ENCODE results near the gene ZNF594. TPM values are rescaled to one million over a fixed set of nuclear protein-coding genes. Genes with fewer than 3 reads are reported as not detected.

Gene ZNF594
- total and polyA plus RNA-seq, 2 of the 13 experiments (the other 11 are each of a cell fraction or from before 2014, with no cell fraction given): 2.9 to 9.6 TPM

DNA sequence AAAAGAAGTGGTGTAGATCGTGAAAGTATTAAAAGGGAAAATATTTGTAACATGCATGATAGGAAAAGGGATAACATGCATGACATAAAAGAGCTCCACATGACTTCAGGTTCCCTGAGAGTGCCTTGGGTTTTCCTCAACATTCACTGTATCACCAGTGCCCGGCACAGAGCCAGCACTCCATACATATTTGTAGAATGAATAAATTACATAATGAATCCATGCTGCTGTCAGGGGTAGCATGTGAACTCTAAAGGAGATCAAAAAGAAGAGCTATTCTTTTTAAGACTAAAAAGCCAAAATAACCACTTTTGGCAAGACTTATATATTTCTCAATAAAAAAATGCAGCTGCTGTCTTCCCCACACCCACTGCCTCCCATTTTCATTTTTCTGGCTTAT, 2.7 kb upstream of the ZNF594 start:
- no peak overlapping the region for H3K4me3 ChIP-seq (replicated peaks in 1 of 3; ENCODE audit: insufficient read depth in 1 of 3, low read depth in 2 of 3, low read length in 3 of 3)
- in situ Hi-C loops (cut with HindIII; ENCODE audit: extremely low pct_ligation_motif_present, low pct_unique_long_range_greater_than_20kb): no loop called here
- no peak for TF ChIP-seq ZNF724P (CRISPR knock-in tag; IDR thresholded peaks at IDR 0.05; ENCODE audit: borderline replicate concordance)
- TF ChIP-seq ZMAT3 (CRISPR knock-in tag; conservative IDR thresholded peaks at IDR 0.05): no peak
- no peak for TF ChIP-seq ZNF101 (CRISPR knock-in tag; IDR thresholded peaks at IDR 0.05; ENCODE audit: borderline replicate concordance, low read depth)
- TF ChIP-seq ZNF563 (CRISPR knock-in tag; IDR thresholded peaks at IDR 0.05): no peak
- no peak for TF ChIP-seq ZNF350 (CRISPR knock-in tag; IDR thresholded peaks at IDR 0.05; ENCODE audit: borderline replicate concordance, low read depth)
- no peak for TF ChIP-seq PCBP2 (optimal IDR thresholded peaks at IDR 0.05; ENCODE audit: low read depth, low read length, poor library complexity, severe bottlenecking)
- no peak for TF ChIP-seq ONECUT2 (CRISPR knock-in tag; IDR thresholded peaks at IDR 0.05)
- no peak for TF ChIP-seq RFX3 (CRISPR knock-in tag; IDR thresholded peaks at IDR 0.05)
- no peak for TF ChIP-seq BATF2 (CRISPR knock-in tag; IDR thresholded peaks at IDR 0.05)
- no peak overlapping the region for H3K9ac ChIP-seq (ENCODE audit: insufficient read depth, low read depth, low read length)
- 70% methylated on average over 2 of the region's 2 CpGs for WGBS (ENCODE audit: low lambda C conversion rate)
- intact Hi-C loops (cut with micrococcal nuclease; ENCODE audit: unreplicated experiment): no loop called here
- no peaks in the 10 kb centered on the region for H4K20me1 ChIP-seq (ENCODE audit: insufficient read depth, low read length)
- DNase-seq (ENCODE audit: low spot score) (no peak), ATAC-seq (no peak), FAIRE-seq (no peak)
- CTCF ChIA-PET (ENCODE audit: low intra/inter-chr PET ratio, low total read pairs): no interaction called here
- H3K27me3 ChIP-seq (ENCODE audit: control insufficient read depth in 1 of 2, insufficient read depth in 2 of 2, low read length in 2 of 2): no peaks in the 10 kb centered on the region
- BruUV-seq (replicated peaks): no TSS peak
- POLR2A ChIA-PET: no interaction called here
- no peak overlapping the region for H2AFZ ChIP-seq (ENCODE audit: low read length)
- no peaks in the 10 kb centered on the region for H3K36me3 ChIP-seq (replicated peaks in 1 of 2; ENCODE audit: control insufficient read depth in 1 of 2, insufficient read depth in 2 of 2, low read length in 2 of 2)
- H3K79me2 ChIP-seq (ENCODE audit: insufficient read depth, low read length): peaks cover 9% of the 10 kb centered on the region
- H3K27ac ChIP-seq (ENCODE audit: extremely low read length, insufficient read depth, low read length): no peak overlapping the region
- H3K9me3 ChIP-seq (ENCODE audit: low read length): no peaks in the 10 kb centered on the region
- peaks cover 17% of the 10 kb centered on the region for H3K4me1 ChIP-seq (ENCODE audit: insufficient read depth, low read length)
- H3K4me2 ChIP-seq (ENCODE audit: low read depth, low read length): no peak overlapping the region

- Histone ChIP-seq H3K4me1 (ENCODE audit: insufficient read depth, low read length) (no peaks in the 10 kb centered on the region), H3K36me3 (replicated peaks in 1 of 2; ENCODE audit: control insufficient read depth in 1 of 2, insufficient read depth in 2 of 2, low read length in 2 of 2) (no peaks in the 10 kb centered on the region), H3K9ac (ENCODE audit: insufficient read depth, low read depth, low read length) (no peak overlapping the region), H3K27ac (ENCODE audit: extremely low read length, insufficient read depth, low read length) (no peak overlapping the region), H3K27me3 (ENCODE audit: control insufficient read depth in 1 of 2, insufficient read depth in 2 of 2, low read length in 2 of 2) (no peaks in the 10 kb centered on the region), H2AFZ (ENCODE audit: low read length) (no peak overlapping the region), H3K4me3 (replicated peaks in 1 of 3; ENCODE audit: insufficient read depth in 1 of 3, low read depth in 2 of 3, low read length in 3 of 3) (no peak overlapping the region), H4K20me1 (ENCODE audit: insufficient read depth, low read length) (no peaks in the 10 kb centered on the region), H3K9me3 (ENCODE audit: low read length) (peaks cover 31% of the 10 kb centered on the region), H3K4me2 (ENCODE audit: low read depth, low read length) (no peak overlapping the region), H3K79me2 (ENCODE audit: insufficient read depth, low read length) (no peaks in the 10 kb centered on the region)
- ChIA-PET POLR2A (no interaction called here), CTCF (ENCODE audit: low intra/inter-chr PET ratio, low total read pairs) (no interaction called here)
- intact Hi-C loops (cut with micrococcal nuclease; ENCODE audit: unreplicated experiment): no loop called here
- DNase-seq (ENCODE audit: low spot score) (no peak), ATAC-seq (no peak), FAIRE-seq (no peak)
- WGBS (ENCODE audit: low lambda C conversion rate): 83% methylated on average over 2 of the region's 2 CpGs
- BruUV-seq (replicated peaks): no TSS peak
- in situ Hi-C loops (cut with HindIII; ENCODE audit: extremely low pct_ligation_motif_present, low pct_unique_long_range_greater_than_20kb): no loop called here
- TF ChIP-seq ZNF275 (CRISPR knock-in tag; IDR thresholded peaks at IDR 0.05; ENCODE audit: borderline replicate concordance) (no peak), ZNF710 (CRISPR knock-in tag; IDR thresholded peaks at IDR 0.05; ENCODE audit: borderline replicate concordance) (no peak), SKI (IDR thresholded peaks at IDR 0.05; ENCODE audit: partially characterized antibody) (no peak), ZNF253 (CRISPR knock-in tag; IDR thresholded peaks at IDR 0.05; ENCODE audit: borderline replicate concordance) (no peak)
Measured at GRCh38 chr17:5184288-5184687, 7.4 kb downstream of the ZNF594 start.
